ENCODE results near the gene ANKFN1. TPM values are rescaled to one million over a fixed set of nuclear protein-coding genes. Genes with fewer than 3 reads are reported as not detected.

ANKFN1 gene
- polyA plus RNA-seq, 2 donors, result 0.08 to 0.09 TPM

- H3K27ac ChIP-seq (ENCODE audit: low read depth in 2 of 2, low read length in 1 of 2), result no peak overlapping the region
- H3K4me1 ChIP-seq (ENCODE audit: control insufficient read depth in 2 of 2, insufficient read depth in 2 of 2, low read length in 1 of 2), result no peaks in the 10 kb centered on the region
- H3K4me3 ChIP-seq (ENCODE audit: low read depth in 1 of 2, low read length in 2 of 2), result no peak overlapping the region
- WGBS, 2 donors, result 83 to 85% methylated on average over 8 of the region's 8 CpGs
- no peaks in the 10 kb centered on the region for H3K27me3 ChIP-seq (ENCODE audit: control insufficient read depth in 1 of 2, insufficient read depth in 2 of 2, low read length in 2 of 2)
- H3K36me3 ChIP-seq (ENCODE audit: control insufficient read depth in 2 of 2, insufficient read depth in 2 of 2, low read length in 1 of 2), result no peaks in the 10 kb centered on the region
- no peaks in the 10 kb centered on the region for H3K9me3 ChIP-seq (ENCODE audit: control insufficient read depth in 2 of 2, insufficient read depth in 1 of 2, low read depth in 1 of 2, low read length in 1 of 2)
These were observed 197.3 kb downstream of the ANKFN1 start for GRCh38 chr17:56350592-56350991.

- no peaks in the 10 kb centered on the region for H3K27me3 ChIP-seq (ENCODE audit: control insufficient read depth in 1 of 2, insufficient read depth in 2 of 2, low read length in 2 of 2)
- H3K9me3 ChIP-seq (ENCODE audit: control insufficient read depth in 2 of 2, insufficient read depth in 1 of 2, low read depth in 1 of 2, low read length in 1 of 2), result no peaks in the 10 kb centered on the region
- WGBS, 2 donors, result 58 to 63% methylated on average over 5 of the region's 5 CpGs
- no peak overlapping the region for H3K4me3 ChIP-seq (ENCODE audit: low read depth in 1 of 2, low read length in 2 of 2)
- H3K36me3 ChIP-seq (ENCODE audit: control insufficient read depth in 2 of 2, insufficient read depth in 2 of 2, low read length in 1 of 2), result no peaks in the 10 kb centered on the region
- no peak overlapping the region for H3K27ac ChIP-seq (ENCODE audit: low read depth in 2 of 2, low read length in 1 of 2)
- no peaks in the 10 kb centered on the region for H3K4me1 ChIP-seq (ENCODE audit: control insufficient read depth in 2 of 2, insufficient read depth in 2 of 2, low read length in 1 of 2)
These were observed 198.4 kb downstream of the ANKFN1 start for GRCh38 chr17:56351675-56352074.

- H3K9me3 ChIP-seq (ENCODE audit: control insufficient read depth in 2 of 2, insufficient read depth in 1 of 2, low read depth in 1 of 2, low read length in 1 of 2), result no peaks in the 10 kb centered on the region
- no peaks in the 10 kb centered on the region for H3K36me3 ChIP-seq (ENCODE audit: control insufficient read depth in 2 of 2, insufficient read depth in 2 of 2, low read length in 1 of 2)
These were observed 205.4 kb downstream of the ANKFN1 start for GRCh38 chr17:56358651-56359050.

GRCh38 chr17:56359518-56359917, 206.2 kb downstream of the ANKFN1 start:
- Histone ChIP-seq H3K27me3 (ENCODE audit: control insufficient read depth in 1 of 2, insufficient read depth in 2 of 2, low read length in 2 of 2) (no peaks in the 10 kb centered on the region), H3K4me3 (ENCODE audit: low read depth in 1 of 2, low read length in 2 of 2) (no peak overlapping the region), H3K9me3 (ENCODE audit: control insufficient read depth in 2 of 2, insufficient read depth in 1 of 2, low read depth in 1 of 2, low read length in 1 of 2) (no peaks in the 10 kb centered on the region), H3K4me1 (ENCODE audit: control insufficient read depth in 2 of 2, insufficient read depth in 2 of 2, low read length in 1 of 2) (no peaks in the 10 kb centered on the region), H3K36me3 (ENCODE audit: control insufficient read depth in 2 of 2, insufficient read depth in 2 of 2, low read length in 1 of 2) (no peaks in the 10 kb centered on the region), H3K27ac (ENCODE audit: low read depth in 2 of 2, low read length in 1 of 2) (no peak overlapping the region)
- WGBS, 2 donors, result 23 to 28% methylated on average over 2 of the region's 2 CpGs

More at GRCh38 chr17:56358651-56359050, 205.4 kb downstream of the ANKFN1 start:
- Histone ChIP-seq H3K27ac (ENCODE audit: low read depth in 2 of 2, low read length in 1 of 2) (no peak overlapping the region), H3K4me3 (ENCODE audit: low read depth in 1 of 2, low read length in 2 of 2) (no peak overlapping the region), H3K27me3 (ENCODE audit: control insufficient read depth in 1 of 2, insufficient read depth in 2 of 2, low read length in 2 of 2) (no peaks in the 10 kb centered on the region), H3K4me1 (ENCODE audit: control insufficient read depth in 2 of 2, insufficient read depth in 2 of 2, low read length in 1 of 2) (no peaks in the 10 kb centered on the region)
- WGBS, 2 donors, result 70 to 73% methylated on average over 3 of the region's 3 CpGs

GRCh38 chr17:56367366-56367765, 214.1 kb downstream of the ANKFN1 start:
- H3K27ac ChIP-seq (ENCODE audit: low read depth in 2 of 2, low read length in 1 of 2), result no peak overlapping the region
- H3K36me3 ChIP-seq (ENCODE audit: control insufficient read depth in 2 of 2, insufficient read depth in 2 of 2, low read length in 1 of 2), result no peaks in the 10 kb centered on the region
- no peak overlapping the region for H3K4me3 ChIP-seq (ENCODE audit: low read depth in 1 of 2, low read length in 2 of 2)
- H3K9me3 ChIP-seq (ENCODE audit: control insufficient read depth in 2 of 2, insufficient read depth in 1 of 2, low read depth in 1 of 2, low read length in 1 of 2), result no peaks in the 10 kb centered on the region
- WGBS, 2 donors, result 53 to 57% methylated on average over 1 of the region's 1 CpG
- peaks cover 2 to 3% of the 10 kb centered on the region in 2 donors for H3K27me3 ChIP-seq (ENCODE audit: control insufficient read depth in 1 of 2, insufficient read depth in 2 of 2, low read length in 2 of 2)
- H3K4me1 ChIP-seq (ENCODE audit: control insufficient read depth in 2 of 2, insufficient read depth in 2 of 2, low read length in 1 of 2), result no peaks in the 10 kb centered on the region

GRCh38 chr17:56373981-56374833, 220.9 kb downstream of the ANKFN1 start:
- Histone ChIP-seq H3K4me3 (ENCODE audit: low read depth in 1 of 2, low read length in 2 of 2) (no peak overlapping the region), H3K4me1 (ENCODE audit: control insufficient read depth in 2 of 2, insufficient read depth in 2 of 2, low read length in 1 of 2) (no peaks in the 10 kb centered on the region), H3K27me3 (ENCODE audit: control insufficient read depth in 1 of 2, insufficient read depth in 2 of 2, low read length in 2 of 2) (peaks cover 2 to 3% of the 10 kb centered on the region in 2 donors), H3K36me3 (ENCODE audit: control insufficient read depth in 2 of 2, insufficient read depth in 2 of 2, low read length in 1 of 2) (no peaks in the 10 kb centered on the region), H3K9me3 (ENCODE audit: control insufficient read depth in 2 of 2, insufficient read depth in 1 of 2, low read depth in 1 of 2, low read length in 1 of 2) (no peaks in the 10 kb centered on the region), H3K27ac (ENCODE audit: low read depth in 2 of 2, low read length in 1 of 2) (no peak overlapping the region)
- WGBS, 2 donors, result 31 to 55% methylated on average over 9 of the region's 9 CpGs

- Histone ChIP-seq H3K27ac (ENCODE audit: low read depth in 2 of 2, low read length in 1 of 2) (no peak overlapping the region), H3K36me3 (ENCODE audit: control insufficient read depth in 2 of 2, insufficient read depth in 2 of 2, low read length in 1 of 2) (no peaks in the 10 kb centered on the region), H3K4me1 (ENCODE audit: control insufficient read depth in 2 of 2, insufficient read depth in 2 of 2, low read length in 1 of 2) (peaks cover 0 to 2% of the 10 kb centered on the region in 2 donors), H3K9me3 (ENCODE audit: control insufficient read depth in 2 of 2, insufficient read depth in 1 of 2, low read depth in 1 of 2, low read length in 1 of 2) (no peaks in the 10 kb centered on the region), H3K4me3 (ENCODE audit: low read depth in 1 of 2, low read length in 2 of 2) (no peak overlapping the region), H3K27me3 (ENCODE audit: control insufficient read depth in 1 of 2, insufficient read depth in 2 of 2, low read length in 2 of 2) (no peaks in the 10 kb centered on the region)
- WGBS, 2 donors, result 67 to 71% methylated on average over 1 of the region's 1 CpG
These were observed 236.1 kb downstream of the ANKFN1 start for GRCh38 chr17:56389356-56389755.

- no peaks in the 10 kb centered on the region for H3K27me3 ChIP-seq (ENCODE audit: control insufficient read depth in 1 of 2, insufficient read depth in 2 of 2, low read length in 2 of 2)
- no peaks in the 10 kb centered on the region for H3K36me3 ChIP-seq (ENCODE audit: control insufficient read depth in 2 of 2, insufficient read depth in 2 of 2, low read length in 1 of 2)
- 49 to 52% methylated on average over 4 of the region's 4 CpGs for WGBS, 2 donors
- peaks cover 0 to 3% of the 10 kb centered on the region in 2 donors for H3K4me1 ChIP-seq (ENCODE audit: control insufficient read depth in 2 of 2, insufficient read depth in 2 of 2, low read length in 1 of 2)
- no peaks in the 10 kb centered on the region for H3K9me3 ChIP-seq (ENCODE audit: control insufficient read depth in 2 of 2, insufficient read depth in 1 of 2, low read depth in 1 of 2, low read length in 1 of 2)
- H3K27ac ChIP-seq (ENCODE audit: low read depth in 2 of 2, low read length in 1 of 2), result no peak overlapping the region
- H3K4me3 ChIP-seq (ENCODE audit: low read depth in 1 of 2, low read length in 2 of 2), result no peak overlapping the region
These were observed 239.0 kb downstream of the ANKFN1 start for GRCh38 chr17:56392321-56392720.

GRCh38 chr17:56393156-56393555, 239.9 kb downstream of the ANKFN1 start:
- Histone ChIP-seq H3K27ac (ENCODE audit: low read depth in 2 of 2, low read length in 1 of 2) (no peak overlapping the region), H3K27me3 (ENCODE audit: control insufficient read depth in 1 of 2, insufficient read depth in 2 of 2, low read length in 2 of 2) (no peaks in the 10 kb centered on the region), H3K36me3 (ENCODE audit: control insufficient read depth in 2 of 2, insufficient read depth in 2 of 2, low read length in 1 of 2) (no peaks in the 10 kb centered on the region), H3K4me3 (ENCODE audit: low read depth in 1 of 2, low read length in 2 of 2) (no peak overlapping the region), H3K4me1 (ENCODE audit: control insufficient read depth in 2 of 2, insufficient read depth in 2 of 2, low read length in 1 of 2) (peaks cover 0 to 3% of the 10 kb centered on the region in 2 donors), H3K9me3 (ENCODE audit: control insufficient read depth in 2 of 2, insufficient read depth in 1 of 2, low read depth in 1 of 2, low read length in 1 of 2) (no peaks in the 10 kb centered on the region)

- Histone ChIP-seq H3K36me3 (ENCODE audit: control insufficient read depth in 2 of 2, insufficient read depth in 2 of 2, low read length in 1 of 2) (no peaks in the 10 kb centered on the region), H3K27ac (ENCODE audit: low read depth in 2 of 2, low read length in 1 of 2) (no peak overlapping the region), H3K4me3 (ENCODE audit: low read depth in 1 of 2, low read length in 2 of 2) (no peak overlapping the region), H3K4me1 (ENCODE audit: control insufficient read depth in 2 of 2, insufficient read depth in 2 of 2, low read length in 1 of 2) (peaks cover 0 to 3% of the 10 kb centered on the region in 2 donors), H3K9me3 (ENCODE audit: control insufficient read depth in 2 of 2, insufficient read depth in 1 of 2, low read depth in 1 of 2, low read length in 1 of 2) (no peaks in the 10 kb centered on the region), H3K27me3 (ENCODE audit: control insufficient read depth in 1 of 2, insufficient read depth in 2 of 2, low read length in 2 of 2) (no peaks in the 10 kb centered on the region)
- 82 to 84% methylated on average over 5 of the region's 5 CpGs for WGBS, 2 donors
These were observed 242.5 kb downstream of the ANKFN1 start for GRCh38 chr17:56395787-56396186.
